Ascending aorta (tissue), 2 donors: ENCODE measurements around the gene TSGA10IP. TPM values are rescaled to one million over a fixed set of nuclear protein-coding genes. Genes with fewer than 3 reads are reported as not detected.

Experiments
- DNase-seq, 2 donors: peaks; one replicate each; pipeline ENCODE4 v3.0.0-alpha.2; 2019; ENCODE audit warnings: low spot score in 2 of 2
- H3K27ac ChIP-seq, 2 donors: fragments of 200-600 bp; sonication (generic); one replicate each; pipeline ENCODE4 v1.5.1; 2016 to 2017; ENCODE audit warnings: mild to moderate bottlenecking in 1 of 2
- H3K27me3 ChIP-seq: fragments of 200-600 bp; sonication (generic); one replicate; pipeline ENCODE4 v1.5.1; 2017
- H3K36me3 ChIP-seq, 2 donors: fragments of 200-600 bp; sonication (generic); one replicate each; pipeline ENCODE4 v1.5.1; 2016
- H3K4me1 ChIP-seq, 2 donors: fragments of 200-600 bp; sonication (generic); one replicate each; pipeline ENCODE4 v1.5.1; 2016 to 2017; ENCODE audit warnings: mild to moderate bottlenecking in 1 of 2
- H3K4me3 ChIP-seq, 2 donors: fragments of 200-600 bp; sonication (generic); one replicate each; pipeline ENCODE4 v1.5.1; 2016 to 2017; ENCODE audit warnings: mild to moderate bottlenecking in 1 of 2
- H3K9me3 ChIP-seq, 2 donors: fragments of 200-600 bp; sonication (generic); one replicate each; pipeline ENCODE4 v1.5.1; 2016
- CTCF ChIP-seq, 3 experiments: fragments of 200-600 bp in 2 of 3; fragments of 450-650 bp in 1 of 3; sonication (generic) in 2 of 3; IDR thresholded peaks; one replicate each; pipeline ENCODE4 v1.5.1; 2016 to 2019; ENCODE audit warnings: antibody characterized with exemption in 3 of 3, mild to moderate bottlenecking in 1 of 3, moderate library complexity in 1 of 3
- intact Hi-C: fragments of 100-400 bp; cut with DNase I; formaldehyde crosslinking; loops from one replicate; pipeline ENCODE4 v1.15.1; 2023
- total RNA-seq: library from RNA; depleted of rRNA; stranded (reverse); fragments of >200 nt; gene quantifications from one replicate; pipeline ENCODE4 v1.1.0, GENCODE V29; 2016

TSGA10IP gene
- total RNA-seq, 1 donor from 2014 or later = not detected

DNA sequence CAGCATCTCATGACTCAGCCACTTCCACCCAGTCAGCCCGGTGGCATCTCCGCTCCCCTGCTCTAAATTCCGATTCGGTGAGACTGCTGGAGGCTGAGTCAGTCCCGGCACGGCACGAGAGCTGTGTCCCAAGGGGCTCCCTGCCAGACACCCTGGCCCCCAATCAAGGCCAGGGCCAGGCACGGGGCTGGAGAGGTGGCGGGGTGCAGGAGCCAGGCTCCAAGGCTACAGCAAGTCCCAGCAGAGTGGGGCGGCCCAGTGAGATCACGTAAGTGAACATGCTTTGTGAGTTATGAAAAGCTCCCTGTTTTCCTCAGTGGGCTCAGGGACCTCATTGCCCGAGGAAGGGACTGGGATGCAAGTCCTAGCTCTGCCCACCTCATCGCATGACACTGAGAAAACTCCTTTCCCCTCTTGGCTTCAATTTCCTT lies 29.4 kb upstream of the TSGA10IP start:
- Histone ChIP-seq H3K27ac (peak overlapping the region; percentile 96 to 98), H3K9me3 (no peaks in the 10 kb centered on the region), H3K36me3 (no peaks in the 10 kb centered on the region), H3K4me1 (peaks cover 44 to 62% of the 10 kb centered on the region in 2 donors), H3K27me3 (no peaks in the 10 kb centered on the region), H3K4me3 (peak overlapping the region in 1 of 2 donors; percentile 98)
- TF ChIP-seq CTCF (IDR thresholded peaks at IDR 0.05) = no peak
- peak; percentile 86 to 97 for DNase-seq
- intact Hi-C loops = loop anchor here (1.0 to 5.0 kb wide), 2 partner anchors 15 to 254 kb away; partner anchors contain the start of gene RELA

DNA sequence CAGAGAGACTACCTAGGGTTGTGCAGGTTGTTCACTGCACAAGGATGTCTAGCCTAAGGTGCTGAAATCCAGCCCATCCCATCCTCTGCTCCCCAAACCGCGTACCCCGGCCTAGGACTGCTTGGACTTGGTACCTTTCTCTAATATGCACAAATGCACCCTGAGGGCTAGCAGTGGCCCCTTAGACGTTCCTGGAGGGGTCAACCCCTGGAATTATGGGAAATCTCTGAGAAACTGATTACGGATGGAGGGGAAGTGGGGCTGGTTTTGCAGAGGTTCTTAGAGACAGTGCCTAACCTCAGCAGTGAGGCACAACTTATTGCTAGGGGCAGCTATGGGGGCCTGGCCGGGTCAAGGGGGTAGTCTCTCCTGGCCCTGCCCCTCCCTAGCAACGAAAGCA lies 28.9 kb upstream of the TSGA10IP start:
- Histone ChIP-seq H3K4me3 (peak overlapping the region in 1 of 2 donors; percentile 98), H3K27me3 (no peaks in the 10 kb centered on the region), H3K9me3 (no peaks in the 10 kb centered on the region), H3K36me3 (peaks cover 0 to 5% of the 10 kb centered on the region in 2 donors), H3K4me1 (peaks cover 47 to 63% of the 10 kb centered on the region in 2 donors), H3K27ac (peak overlapping the region; percentile 96 to 98)
- no peak for DNase-seq
- intact Hi-C loops = loop anchor here (5.0 kb wide), 1 partner anchor 254 kb away; the partner anchor contains the start of gene RELA
- TF ChIP-seq CTCF (IDR thresholded peaks at IDR 0.05) = no peak

DNA sequence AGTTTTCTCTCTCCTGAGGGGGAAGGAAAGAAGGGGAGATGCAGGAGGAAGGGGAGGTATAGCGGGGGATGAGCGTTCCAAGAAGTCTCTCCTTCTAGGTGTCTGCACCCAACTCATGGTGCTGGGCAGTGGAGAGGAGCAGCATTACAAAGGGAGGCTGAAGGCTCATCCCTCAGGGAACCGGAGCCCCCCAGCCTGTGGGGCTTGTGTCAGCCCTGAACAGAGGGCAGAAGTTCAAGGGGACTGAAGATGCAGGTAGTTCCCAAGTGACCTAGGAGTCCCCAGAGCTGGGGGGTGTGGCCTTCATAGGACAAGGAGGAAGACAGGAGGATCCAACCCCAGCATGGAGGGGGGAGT lies 28.2 kb upstream of the TSGA10IP start:
- intact Hi-C loops = loop anchor here (5.0 kb wide), 1 partner anchor 255 kb away; the partner anchor contains the start of gene RELA

DNA sequence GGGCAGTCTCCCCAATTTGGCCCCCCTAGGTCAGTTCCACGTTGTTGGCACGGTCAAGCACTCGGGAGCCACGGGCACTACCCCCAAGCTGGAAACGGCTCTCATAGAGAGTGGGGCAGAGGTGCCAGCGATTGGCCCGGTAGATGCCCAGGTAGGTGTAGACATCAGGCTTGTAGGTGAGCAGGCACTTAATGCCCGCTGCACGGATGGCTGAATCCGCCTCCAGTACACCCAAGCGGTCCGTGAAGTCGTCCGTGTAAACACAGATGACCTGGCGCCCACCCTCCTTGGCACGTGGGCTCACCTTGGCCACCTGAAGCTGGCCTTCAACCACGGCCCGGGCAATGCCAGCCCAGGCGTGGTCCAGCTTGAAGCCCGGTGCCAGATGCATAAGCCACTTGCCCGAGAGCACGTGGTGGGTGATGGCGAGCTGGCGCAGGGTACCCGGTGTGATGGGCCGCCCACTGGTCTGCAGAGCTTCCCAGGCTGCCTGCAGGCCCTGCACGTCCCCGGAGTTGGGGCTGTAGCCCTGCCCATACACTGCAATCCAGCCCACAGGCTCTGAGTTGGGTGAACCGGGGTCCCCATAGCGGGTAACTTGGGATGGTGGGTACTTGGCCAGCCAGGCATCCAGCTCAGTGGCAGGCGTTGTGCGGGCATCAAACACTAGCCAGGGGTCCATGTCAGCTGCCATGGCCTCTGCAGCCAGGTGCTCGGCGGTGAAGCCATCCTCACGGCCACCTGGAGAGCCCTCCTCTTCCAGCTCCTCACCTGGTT lies 27.7 kb upstream of the TSGA10IP start:
- TF ChIP-seq CTCF (IDR thresholded peaks at IDR 0.05) = no peak
- intact Hi-C loops = loop anchor here (2.0 to 5.0 kb wide), 3 partner anchors 255 to 891 kb away; partner anchors contain the start of genes RAB1B, RELA and SNX15
- no peaks in the 10 kb centered on the region for H3K9me3 ChIP-seq

More for the DNA sequence above, 28.2 kb upstream of the TSGA10IP start:
- Histone ChIP-seq H3K27ac (peak overlapping the region; percentile 96 to 98), H3K9me3 (no peaks in the 10 kb centered on the region), H3K36me3 (peaks cover 2 to 8% of the 10 kb centered on the region in 2 donors), H3K4me1 (peaks cover 45 to 56% of the 10 kb centered on the region in 2 donors), H3K4me3 (peak overlapping the region; percentile 79 to 98), H3K27me3 (no peaks in the 10 kb centered on the region)
- no peak for TF ChIP-seq CTCF (IDR thresholded peaks at IDR 0.05)
- no peak for DNase-seq

DNA sequence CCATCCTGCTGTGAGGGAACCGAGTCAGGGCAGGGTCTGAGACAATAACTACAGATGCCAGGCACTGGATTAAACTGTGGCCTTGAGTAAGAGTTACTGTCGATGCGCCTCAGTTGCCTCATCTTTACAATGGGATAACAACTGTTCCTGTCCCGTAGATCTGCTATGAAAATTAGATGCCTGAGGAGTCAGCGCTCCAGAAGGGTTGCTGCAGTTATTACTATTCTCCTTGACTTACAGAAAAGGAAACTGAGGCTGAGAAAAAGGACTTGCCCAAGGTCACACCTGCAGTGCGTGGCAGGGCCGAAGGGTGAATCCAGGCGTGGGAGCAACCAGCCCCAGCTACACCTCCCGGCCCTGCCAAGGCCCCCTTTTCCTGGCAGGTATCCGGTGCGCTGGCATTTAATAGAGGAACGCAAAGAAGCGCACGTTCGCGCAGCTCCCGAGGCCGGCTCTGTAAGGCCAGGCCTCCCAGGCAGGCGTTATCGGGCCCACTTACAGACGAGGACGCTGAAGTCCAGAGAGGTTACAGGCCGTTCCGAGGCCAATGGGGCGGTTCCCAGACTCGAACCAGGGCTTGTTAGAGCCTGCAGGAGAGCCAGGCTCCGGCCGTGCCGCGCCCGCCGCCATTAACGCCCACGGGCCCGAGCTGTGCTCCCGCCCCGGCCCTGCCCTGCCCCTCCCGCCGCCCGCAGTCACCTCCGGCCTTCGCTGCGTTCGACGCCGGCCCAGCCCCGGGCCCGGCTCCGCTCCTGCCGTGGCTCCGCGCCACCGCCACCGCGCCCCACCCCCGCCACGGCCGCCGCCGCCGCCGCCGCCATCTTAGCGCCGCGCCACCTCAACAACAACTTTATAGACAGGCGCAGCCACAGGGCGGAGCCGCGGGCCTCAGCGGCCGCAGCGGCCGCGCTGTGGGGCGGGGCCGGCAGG lies 26.8 kb upstream of the TSGA10IP start, which contains the start of gene C11orf68:
TSS of gene C11orf68 (minus strand) at position 852 of the 930 bp plus-strand sequence. CDS start at position 821, 31 bp downstream.
- Histone ChIP-seq H3K9me3 (no peaks in the 10 kb centered on the region), H3K4me3 (peak within 1 kb of the TSS; percentile 79 to 98), H3K4me1 (peaks cover 43 to 45% of the 10 kb centered on the region in 2 donors), H3K27me3 (no peaks in the 10 kb centered on the region), H3K27ac (peak within 1 kb of the TSS; percentile 96 to 98), H3K36me3 (peaks cover 12 to 20% of the 10 kb centered on the region in 2 donors)
- TF ChIP-seq CTCF (IDR thresholded peaks at IDR 0.05) = no peak
- peak in 1 of 2 donors; percentile 76 for DNase-seq
- intact Hi-C loops = loop anchor here (1.0 to 5.0 kb wide), 9 partner anchors 18 to 892 kb away; partner anchors contain the start of genes CFL1, FIBP, FOSL1 and KAT5

More for the DNA sequence above, 27.7 kb upstream of the TSGA10IP start:
- Histone ChIP-seq H3K4me1 (peaks cover 43 to 50% of the 10 kb centered on the region in 2 donors), H3K27me3 (no peaks in the 10 kb centered on the region), H3K4me3 (peak overlapping the region; percentile 79 to 98), H3K36me3 (peaks cover 7 to 14% of the 10 kb centered on the region in 2 donors), H3K27ac (peak overlapping the region; percentile 96 to 98)
- DNase-seq = no peak
